GM04504 (cell line): Measurements from ENCODE around the gene ADIG.

Experiments used
- DNase-seq: peaks from one replicate; pipeline ENCODE4 v3.0.0-alpha.2; 2012; ENCODE audit warnings: low read depth

Gene ADIG

GRCh38 chr20:38602185-38602581, 21.2 kb downstream of the ADIG start:
- DNase-seq, result no peak

DNA sequence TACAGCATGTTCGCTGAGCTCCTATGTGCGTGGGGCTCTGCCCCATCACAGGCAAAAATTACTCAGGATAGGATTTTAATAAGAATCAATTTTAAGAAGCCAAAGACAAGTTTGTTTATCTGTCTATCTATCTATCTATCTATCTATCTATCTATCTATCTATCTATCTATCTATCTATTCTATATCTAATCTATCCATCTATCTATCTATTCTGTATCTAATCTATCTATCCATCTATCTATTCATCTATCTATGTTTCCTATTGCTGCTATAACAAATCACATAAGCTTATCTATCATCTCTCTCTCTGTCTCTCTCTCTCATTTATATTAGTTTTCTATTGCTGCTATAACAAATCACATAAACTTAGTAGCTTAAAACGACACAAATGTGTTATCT, 22.3 kb downstream of the ADIG start:
- DNase-seq, result no peak

DNA sequence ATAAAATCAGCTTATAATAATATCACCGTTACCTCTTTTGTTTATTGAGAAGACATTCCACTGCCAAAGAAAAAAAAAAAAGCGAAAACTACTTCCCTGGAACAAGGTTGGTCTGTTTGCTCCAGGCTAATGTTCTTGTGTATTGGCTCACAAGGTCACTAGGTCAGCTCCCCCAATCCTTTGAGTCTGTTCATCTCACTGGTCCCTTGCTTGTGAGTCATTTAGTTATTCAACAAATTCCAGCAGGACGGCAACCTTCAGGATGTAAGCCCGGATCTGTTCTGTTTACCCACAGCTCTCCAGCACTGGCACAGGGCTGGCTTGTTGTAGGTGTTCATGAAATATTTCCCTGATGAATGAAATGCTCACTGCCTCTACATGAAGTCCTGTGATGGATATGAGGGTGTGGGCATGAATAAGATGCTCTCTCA, 23.9 kb downstream of the ADIG start:
- DNase-seq, result no peak

- no peak for DNase-seq
Observed at GRCh38 chr20:38607351-38607750, 26.4 kb downstream of the ADIG start.

DNA sequence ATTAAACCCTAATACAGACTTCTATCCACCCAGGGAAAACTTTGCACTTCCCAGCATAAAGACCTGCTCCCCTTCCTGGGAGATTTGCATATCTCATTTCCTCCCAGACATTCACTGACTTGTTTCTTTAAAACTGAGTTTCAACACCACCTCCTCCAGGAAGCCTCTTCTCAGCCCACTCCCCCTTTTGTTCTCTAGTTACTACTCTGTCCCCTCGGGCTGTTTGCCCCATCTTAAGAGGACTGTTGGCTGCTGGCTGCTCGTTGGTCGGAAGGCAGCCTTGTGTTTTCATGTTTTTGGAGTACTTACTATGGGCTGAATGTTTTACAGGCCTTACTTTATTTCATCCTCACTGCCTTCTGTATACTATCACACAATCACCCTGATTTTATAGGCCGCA, 27.2 kb downstream of the ADIG start:
- DNase-seq, result no peak

DNA sequence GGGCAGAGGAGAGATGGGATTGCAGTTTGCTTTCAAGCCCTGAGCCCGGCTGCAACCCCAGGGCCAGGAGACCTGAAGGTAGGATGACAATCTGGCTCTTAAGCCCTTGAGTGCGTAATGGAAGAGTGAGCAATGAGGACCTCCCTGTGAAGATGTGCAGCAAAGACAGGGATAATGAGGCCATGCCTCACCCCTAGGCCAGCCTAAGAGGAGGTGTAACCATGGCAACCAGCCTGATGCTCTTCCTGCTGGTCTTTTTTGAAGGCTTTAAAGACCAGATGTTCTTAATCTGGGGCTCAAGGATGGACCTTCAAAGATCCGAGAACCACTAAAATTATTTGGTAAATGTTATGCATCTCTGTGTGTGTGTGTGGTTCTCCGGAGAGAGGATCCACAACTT, 28.8 kb downstream of the ADIG start:
- DNase-seq, result no peak

DNA sequence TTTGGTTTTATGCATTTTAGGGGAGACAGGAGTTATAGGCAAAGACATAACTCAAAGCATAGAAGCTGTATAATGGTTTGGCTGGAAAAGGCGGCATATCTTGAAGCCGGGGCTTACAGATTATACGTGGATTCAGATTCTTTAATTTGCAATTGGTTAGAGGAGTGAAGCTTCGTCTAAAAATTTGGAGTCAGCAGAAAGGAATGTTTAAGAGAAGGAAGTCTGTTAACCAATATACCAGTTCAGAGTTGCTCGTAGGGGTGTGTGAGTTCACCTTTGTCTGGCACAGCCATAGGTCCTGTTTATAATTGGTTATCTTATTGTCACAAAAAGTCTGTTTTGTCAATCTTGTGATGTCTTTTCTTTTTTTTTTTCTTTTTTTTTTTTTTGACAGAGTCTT, 29.5 kb downstream of the ADIG start:
- DNase-seq, result no peak

GRCh38 chr20:38612751-38613515, 31.9 kb downstream of the ADIG start:
- no peak for DNase-seq

DNA sequence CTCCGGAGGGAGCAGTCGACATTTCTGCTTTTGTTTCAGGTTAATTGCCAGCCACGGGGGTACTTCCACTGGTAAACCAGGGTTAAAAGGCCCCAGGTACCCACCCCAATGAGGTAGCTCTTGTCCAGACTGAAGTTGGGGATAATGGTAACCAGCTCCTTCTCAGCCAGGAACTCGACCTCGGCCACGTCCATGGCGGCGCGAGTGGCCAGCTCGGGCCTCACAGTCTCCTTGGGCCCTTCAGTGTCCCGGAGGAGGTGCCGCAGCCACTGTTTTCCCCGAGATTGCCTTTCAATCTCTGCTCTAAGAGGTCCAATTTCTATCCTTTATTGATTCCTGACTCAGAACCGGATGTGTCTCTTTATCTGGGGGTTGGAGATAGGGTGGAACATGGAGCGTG, 34.3 kb downstream of the ADIG start:
- no peak for DNase-seq

DNA sequence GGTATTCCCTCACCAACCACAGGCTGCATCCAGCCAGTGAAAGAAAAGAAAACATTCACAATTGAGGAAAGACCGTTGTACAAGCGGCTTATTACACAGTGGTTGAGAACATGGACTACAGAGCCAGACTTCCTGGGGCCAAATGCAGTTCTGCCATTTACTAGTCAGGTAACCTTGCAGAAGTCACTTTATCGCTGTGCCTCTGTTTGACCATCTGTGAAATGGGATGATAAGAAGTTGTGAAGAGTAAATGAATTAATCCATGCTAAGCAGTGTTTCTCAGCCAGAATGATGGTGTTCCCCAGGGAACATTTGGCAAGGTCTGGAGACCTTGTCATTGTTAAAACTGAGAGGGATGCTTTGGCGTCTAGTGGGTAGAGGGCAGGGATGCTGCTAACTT, 35.5 kb downstream of the ADIG start:
- no peak for DNase-seq

GRCh38 chr20:38617011-38617829, 36.2 kb downstream of the ADIG start:
- peak; percentile 6 for DNase-seq

DNA sequence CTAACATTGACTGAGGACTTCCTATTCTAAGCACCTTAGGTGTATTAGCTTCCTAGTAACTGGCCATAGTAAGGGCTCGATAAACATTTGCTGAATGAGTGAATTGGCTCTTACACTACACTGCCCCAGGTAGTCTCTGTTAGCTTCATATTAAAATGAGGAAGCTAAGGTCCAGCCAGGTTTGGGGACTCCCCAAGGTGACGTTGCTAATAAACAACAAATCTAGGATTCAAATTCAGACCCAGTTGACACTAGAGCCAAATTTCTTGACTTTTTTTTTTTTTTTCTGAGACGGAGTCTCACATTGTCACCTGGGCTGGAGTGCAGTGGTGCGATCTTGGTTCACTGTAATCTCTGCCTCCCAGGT, 36.8 kb downstream of the ADIG start:
- no peak for DNase-seq

DNA sequence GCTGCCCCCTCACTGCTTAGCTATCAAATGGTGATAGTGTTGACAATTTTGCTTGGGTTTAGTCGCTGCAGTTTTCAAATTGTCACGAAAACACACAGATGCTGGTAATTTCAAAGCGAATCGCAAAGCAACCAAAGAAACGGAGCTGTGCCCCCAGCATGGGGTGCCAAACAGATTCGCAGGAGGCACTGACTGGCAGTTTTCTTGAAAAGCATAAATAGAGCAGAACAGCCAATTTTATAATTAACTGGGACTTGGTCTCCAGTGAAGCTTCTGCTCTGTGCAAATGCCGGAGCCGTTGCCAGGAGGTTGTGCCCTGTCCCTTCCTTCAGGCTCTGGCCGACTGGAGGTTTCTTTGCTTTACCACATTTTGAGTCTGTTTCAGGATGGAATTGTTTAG, 39.4 kb downstream of the ADIG start:
- DNase-seq, result no peak

DNA sequence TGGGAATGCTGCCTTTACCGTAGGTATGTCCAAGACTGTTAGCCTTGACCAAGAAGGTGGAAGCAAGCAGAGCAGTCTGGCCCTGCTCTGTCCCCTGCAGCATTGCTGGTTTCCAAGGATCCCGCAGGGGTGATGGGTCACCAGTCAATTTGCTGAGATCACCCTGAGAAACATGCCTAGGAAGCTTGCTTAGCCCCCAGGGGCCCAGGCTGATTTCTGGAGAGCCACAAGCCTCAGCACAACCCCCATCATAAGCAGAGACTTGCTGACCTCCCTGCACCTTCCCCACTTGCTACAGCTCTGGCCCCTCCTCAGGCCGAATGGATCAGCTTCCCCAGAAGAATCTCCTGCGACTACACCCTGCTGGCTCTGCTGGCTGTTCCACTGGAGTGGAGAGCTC, 42.1 kb downstream of the ADIG start:
- no peak for DNase-seq

- no peak for DNase-seq
Observed at GRCh38 chr20:38624084-38624483, 43.1 kb downstream of the ADIG start.

GRCh38 chr20:38625896-38626295, 44.9 kb downstream of the ADIG start:
- DNase-seq, result no peak

GRCh38 chr20:38626921-38627659, 46.1 kb downstream of the ADIG start:
- no peak for DNase-seq

DNA sequence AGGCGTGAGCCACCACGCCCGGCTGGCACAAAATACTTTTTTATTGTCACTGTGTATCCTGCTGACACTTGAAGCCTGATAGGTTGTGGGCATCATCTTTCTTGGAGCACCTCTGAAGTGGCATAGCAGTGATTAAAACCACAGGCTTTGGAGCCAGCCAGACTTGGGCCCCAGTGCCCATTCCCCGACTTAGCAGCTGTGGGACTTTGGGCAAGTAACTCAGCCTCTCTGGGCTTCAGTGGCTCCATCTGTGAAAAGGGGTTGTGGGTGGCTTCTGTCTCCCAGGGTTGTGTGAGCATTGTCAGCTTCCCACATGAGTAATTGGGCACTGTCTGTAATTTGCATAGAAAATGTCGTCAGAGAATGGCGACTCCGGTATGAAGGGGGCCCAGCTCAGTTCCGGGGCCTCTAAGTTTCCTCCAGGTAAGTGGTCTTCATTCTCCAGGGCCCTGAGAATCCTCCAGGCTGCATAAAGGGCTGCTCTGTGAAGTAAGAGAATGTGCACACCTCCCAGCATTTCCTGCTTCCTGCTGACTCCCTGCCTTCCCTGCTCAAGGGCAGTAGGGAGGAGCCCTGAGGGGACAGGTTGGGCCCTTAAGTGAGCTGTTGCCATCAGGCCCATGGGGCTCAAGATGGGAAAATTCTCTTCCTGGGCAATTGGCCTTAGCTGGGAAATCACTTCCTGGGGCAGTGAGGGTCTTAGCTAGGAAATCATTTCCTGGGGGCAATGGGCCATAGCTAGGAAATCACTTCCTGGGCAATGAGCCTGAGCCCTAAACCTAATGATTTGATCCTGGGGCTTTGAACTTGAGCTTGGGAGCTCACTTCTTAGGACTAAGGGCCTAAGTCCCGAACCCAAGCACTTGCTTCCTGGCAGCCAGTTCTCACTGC, 47.8 kb downstream of the ADIG start:
- no peak for DNase-seq

DNA sequence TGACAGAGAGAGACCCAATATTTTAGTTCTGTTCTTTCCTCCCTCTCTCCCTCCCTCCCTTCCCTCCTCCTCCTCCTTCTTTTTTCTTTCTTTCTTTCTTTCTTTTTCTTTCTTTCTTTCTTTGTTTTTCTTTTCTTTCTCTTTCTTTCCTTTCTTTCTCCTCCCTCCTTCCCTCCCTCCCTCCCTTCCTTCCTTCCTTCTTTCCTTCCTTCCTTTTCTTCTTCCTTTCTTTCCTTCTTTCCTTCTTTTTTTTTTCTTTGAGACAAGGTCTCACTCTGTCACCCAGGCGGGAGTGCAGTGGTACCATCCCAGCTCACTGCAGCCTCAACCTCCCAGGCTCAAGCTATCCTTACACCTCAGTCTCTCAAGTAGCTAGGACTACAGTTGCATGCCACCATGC, 49.0 kb downstream of the ADIG start:
- DNase-seq, result no peak

DNA sequence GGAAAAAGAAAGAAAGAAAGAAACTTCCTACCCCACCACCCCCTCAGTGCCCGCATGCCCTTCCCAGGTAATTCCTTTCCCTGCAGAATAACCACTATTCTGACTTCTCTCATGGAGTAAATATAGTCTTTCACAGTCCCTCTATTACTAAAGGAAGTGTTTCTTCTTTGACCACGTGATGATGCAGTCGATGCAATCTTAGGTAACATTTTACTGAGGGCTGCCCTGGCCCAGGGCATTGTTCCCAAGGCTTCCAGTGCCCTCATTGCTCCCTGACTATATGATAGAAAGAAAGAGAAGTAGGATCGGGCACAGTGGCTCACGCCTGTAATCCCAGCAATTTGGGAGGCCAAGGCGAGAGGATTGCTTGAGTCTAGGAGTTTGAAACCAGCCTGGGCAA, 49.7 kb downstream of the ADIG start:
- DNase-seq, result no peak

GRCh38 chr20:38631155-38632022, 50.4 kb downstream of the ADIG start:
- DNase-seq, result no peak
